Suprapubic skin (tissue), 4 donors: Measurements from ENCODE around the gene CPNE7. TPM values are rescaled to one million over a fixed set of nuclear protein-coding genes. Genes with fewer than 3 reads are reported as not detected.
"Not testable (repeated sequence)": the region's sequence is repeated elsewhere in the genome, so short reads cannot be mapped to it uniquely, and the experiment has no call there.

ENCODE experiments used
- DNase-seq, 2 donors: peaks; one replicate each; pipeline ENCODE4 v3.0.0-alpha.2; 2019; ENCODE audit warnings: low spot score in 2 of 2
- H3K27ac ChIP-seq: fragments of 200-600 bp; sonication (generic); one replicate; pipeline ENCODE4 v1.5.1; 2019
- H3K27me3 ChIP-seq: fragments of 200-600 bp; sonication (generic); one replicate; pipeline ENCODE4 v1.5.1; 2019
- H3K36me3 ChIP-seq: fragments of 200-600 bp; sonication (generic); one replicate; pipeline ENCODE4 v1.5.1; 2019
- H3K4me1 ChIP-seq: fragments of 200-600 bp; sonication (generic); one replicate; pipeline ENCODE4 v1.5.1; 2019
- H3K4me3 ChIP-seq: fragments of 200-600 bp; sonication (generic); one replicate; pipeline ENCODE4 v1.5.1; 2019; ENCODE audit warnings: mild to moderate bottlenecking
- H3K9me3 ChIP-seq: fragments of 200-600 bp; sonication (generic); one replicate; pipeline ENCODE4 v1.5.1; 2019
- EP300 ChIP-seq: sonication (generic); formaldehyde crosslinking; IDR thresholded peaks from one replicate; pipeline ENCODE4 v1.6.1; 2017; ENCODE audit warnings: antibody characterized with exemption
- POLR2A ChIP-seq, 2 donors: fragments of 450-650 bp; IDR thresholded peaks; one replicate each; pipeline ENCODE4 v1.6.1; 2017; ENCODE audit warnings: antibody characterized with exemption in 2 of 2, mild to moderate bottlenecking in 2 of 2, moderate library complexity in 2 of 2
- POLR2AphosphoS5 ChIP-seq, 3 donors: sonication (generic); formaldehyde crosslinking; IDR thresholded peaks; one replicate each; pipeline ENCODE4 v1.6.1; 2017; ENCODE audit warnings: antibody characterized with exemption in 3 of 3
- WGBS: methylation state at CpG from one replicate; pipeline ENCODE4 v1.1.5; 2018; 5-methylcytosine and 5-hydroxymethylcytosine counted together
- total RNA-seq, 4 donors: library from RNA; depleted of rRNA; stranded (reverse); fragments of >200 nt; gene quantifications; one replicate each; pipeline ENCODE4 v1.1.0, GENCODE V29; 2016
- TF ChIP-seq, protein P1 (sequence below), 2 donors: fragments of 200-600 bp in 1 of 2; fragments of 450-650 bp in 1 of 2; sonication (generic) in 1 of 2; IDR thresholded peaks; one replicate each; pipeline ENCODE4 v1.5.1; 2016 to 2019; ENCODE audit warnings: antibody characterized with exemption in 2 of 2, mild to moderate bottlenecking in 1 of 2, moderate library complexity in 1 of 2

The CPNE7 gene
- total RNA-seq, 4 donors from 2014 or later: 0.51 to 12.9 (median 2.9) TPM; not detected in 1

DNA sequence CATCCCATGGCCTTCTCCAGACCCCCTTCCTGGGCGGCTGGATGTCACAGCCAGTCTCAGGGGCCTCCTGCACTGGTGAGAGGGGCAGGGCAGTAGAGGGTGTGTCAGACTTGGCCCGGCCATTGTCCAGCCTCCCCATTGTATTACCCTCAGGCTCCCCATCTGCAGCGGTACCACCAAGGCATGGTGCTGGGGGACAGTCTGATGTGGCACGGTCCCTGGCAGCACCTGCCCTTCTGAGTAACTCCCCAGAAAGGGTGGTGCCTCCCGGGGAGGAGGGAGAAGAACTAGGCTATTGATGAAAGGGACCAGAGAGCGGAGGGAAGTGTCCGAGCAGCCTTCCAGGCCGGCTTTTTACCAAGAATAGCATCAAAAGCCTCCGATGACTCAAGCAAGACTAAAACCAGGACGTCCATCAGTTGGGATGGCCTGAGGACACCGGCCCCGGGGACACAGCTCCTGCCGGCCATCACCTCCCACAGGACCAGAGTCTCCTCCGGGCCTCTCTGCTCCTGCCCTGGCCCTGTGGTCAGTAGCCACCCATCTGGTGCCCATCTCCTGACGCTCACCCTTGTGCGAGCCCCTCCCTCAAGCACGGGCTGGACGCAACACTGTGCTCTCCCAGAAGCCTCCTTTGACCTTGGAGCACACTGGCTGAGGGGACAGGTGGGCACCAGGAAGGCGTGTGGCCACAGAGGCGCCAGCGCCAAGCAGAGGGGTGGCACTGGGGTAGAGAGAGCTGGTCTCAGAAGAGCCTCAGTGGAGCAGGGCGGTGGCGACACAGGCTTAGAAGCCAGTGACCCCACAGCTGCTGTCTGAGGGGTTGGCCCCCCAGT is 5.8 kb upstream of the CPNE7 start:
- peaks cover 30% of the 10 kb centered on the region for H3K4me1 ChIP-seq
- WGBS: 82% methylated on average over 12 of the region's 23 CpGs
- no peak overlapping the region for H3K4me3 ChIP-seq
- H3K36me3 ChIP-seq: no peaks in the 10 kb centered on the region
- peaks cover 29% of the 10 kb centered on the region for H3K27me3 ChIP-seq
- DNase-seq: no peak
- TF ChIP-seq, protein P1, sequence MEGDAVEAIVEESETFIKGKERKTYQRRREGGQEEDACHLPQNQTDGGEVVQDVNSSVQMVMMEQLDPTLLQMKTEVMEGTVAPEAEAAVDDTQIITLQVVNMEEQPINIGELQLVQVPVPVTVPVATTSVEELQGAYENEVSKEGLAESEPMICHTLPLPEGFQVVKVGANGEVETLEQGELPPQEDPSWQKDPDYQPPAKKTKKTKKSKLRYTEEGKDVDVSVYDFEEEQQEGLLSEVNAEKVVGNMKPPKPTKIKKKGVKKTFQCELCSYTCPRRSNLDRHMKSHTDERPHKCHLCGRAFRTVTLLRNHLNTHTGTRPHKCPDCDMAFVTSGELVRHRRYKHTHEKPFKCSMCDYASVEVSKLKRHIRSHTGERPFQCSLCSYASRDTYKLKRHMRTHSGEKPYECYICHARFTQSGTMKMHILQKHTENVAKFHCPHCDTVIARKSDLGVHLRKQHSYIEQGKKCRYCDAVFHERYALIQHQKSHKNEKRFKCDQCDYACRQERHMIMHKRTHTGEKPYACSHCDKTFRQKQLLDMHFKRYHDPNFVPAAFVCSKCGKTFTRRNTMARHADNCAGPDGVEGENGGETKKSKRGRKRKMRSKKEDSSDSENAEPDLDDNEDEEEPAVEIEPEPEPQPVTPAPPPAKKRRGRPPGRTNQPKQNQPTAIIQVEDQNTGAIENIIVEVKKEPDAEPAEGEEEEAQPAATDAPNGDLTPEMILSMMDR (IDR thresholded peaks at IDR 0.05): no peak
- TF ChIP-seq POLR2AphosphoS5 (IDR thresholded peaks at IDR 0.05): no peak
- TF ChIP-seq POLR2A (IDR thresholded peaks at IDR 0.05): no peak
- TF ChIP-seq EP300: no peak
- no peaks in the 10 kb centered on the region for H3K9me3 ChIP-seq
- no peak overlapping the region for H3K27ac ChIP-seq

DNA sequence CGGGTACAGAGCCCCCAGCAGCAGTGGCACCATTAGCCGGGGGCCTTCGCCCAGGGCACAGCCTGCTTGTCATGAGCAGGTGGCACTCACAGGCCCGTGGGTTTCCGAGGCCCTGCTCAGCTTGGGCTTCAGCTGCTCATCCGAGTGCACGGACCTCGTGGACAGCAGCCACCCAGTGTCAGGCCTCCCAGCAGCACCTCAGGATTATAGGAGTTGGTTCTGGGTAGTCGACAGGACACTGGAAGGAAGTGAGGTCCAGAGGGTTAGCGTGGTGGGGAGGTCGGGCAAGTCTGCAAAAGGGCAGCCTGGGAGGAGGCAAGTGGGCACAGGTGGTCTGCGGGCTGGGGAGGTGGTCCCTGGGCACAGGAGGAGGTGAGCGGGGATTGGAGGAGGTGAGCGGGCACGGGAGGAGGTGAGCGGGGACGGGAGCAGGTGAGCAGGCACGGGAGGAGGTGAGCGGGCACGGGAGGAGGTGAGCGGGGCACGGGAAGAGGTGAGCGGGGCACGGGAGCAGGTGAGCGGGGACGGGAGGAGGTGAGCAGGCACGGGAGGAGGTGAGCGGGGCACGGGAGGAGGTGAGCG is 5.1 kb upstream of the CPNE7 start:
- 83% methylated on average over 29 of the region's 30 CpGs for WGBS
- H3K36me3 ChIP-seq: no peaks in the 10 kb centered on the region
- peaks cover 36% of the 10 kb centered on the region for H3K27me3 ChIP-seq
- H3K9me3 ChIP-seq: no peaks in the 10 kb centered on the region
- TF ChIP-seq POLR2A (IDR thresholded peaks at IDR 0.05) (no peak), EP300 (no peak), POLR2AphosphoS5 (IDR thresholded peaks at IDR 0.05) (no peak)
- TF ChIP-seq, protein P1 (IDR thresholded peaks at IDR 0.05): no peak
- no peak for DNase-seq
- peaks cover 30% of the 10 kb centered on the region for H3K4me1 ChIP-seq
- no peak overlapping the region for H3K27ac ChIP-seq
- H3K4me3 ChIP-seq: no peak overlapping the region

DNA sequence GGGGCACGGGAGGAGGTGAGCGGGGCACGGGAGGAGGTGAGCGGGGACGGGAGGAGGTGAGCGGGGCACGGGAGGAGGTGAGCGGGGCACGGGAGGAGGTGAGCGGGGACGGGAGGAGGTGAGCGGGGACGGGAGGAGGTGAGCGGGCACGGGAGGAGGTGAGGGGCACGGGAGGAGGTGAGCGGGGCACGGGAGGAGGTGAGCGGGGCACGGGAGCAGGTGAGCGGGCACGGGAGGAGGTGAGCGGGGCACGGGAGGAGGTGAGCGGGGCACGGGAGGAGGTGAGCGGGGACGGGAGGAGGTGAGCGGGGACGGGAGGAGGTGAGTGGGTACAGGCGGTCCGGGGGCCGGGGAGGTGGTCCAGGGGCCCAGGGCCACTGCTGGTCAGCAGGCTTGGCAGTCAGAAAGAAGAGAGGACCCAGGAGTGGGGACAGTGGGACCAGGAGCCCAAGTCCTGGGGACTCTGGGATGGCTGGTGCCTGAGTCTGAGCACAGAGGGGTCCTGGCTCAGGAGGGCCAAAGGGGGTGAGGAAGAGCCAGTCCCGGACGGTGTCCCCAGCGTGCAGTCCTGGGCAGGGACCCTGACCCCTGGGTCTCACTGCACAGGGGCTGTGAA is 4.5 kb upstream of the CPNE7 start:
- H3K9me3 ChIP-seq, H3K27ac ChIP-seq, H3K36me3 ChIP-seq, H3K4me3 ChIP-seq, DNase-seq: not testable (repeated sequence)
- WGBS: 82% methylated on average over 36 of the region's 36 CpGs
- H3K4me1 ChIP-seq: peaks cover 30% of the 10 kb centered on the region
- peaks cover 43% of the 10 kb centered on the region for H3K27me3 ChIP-seq

DNA sequence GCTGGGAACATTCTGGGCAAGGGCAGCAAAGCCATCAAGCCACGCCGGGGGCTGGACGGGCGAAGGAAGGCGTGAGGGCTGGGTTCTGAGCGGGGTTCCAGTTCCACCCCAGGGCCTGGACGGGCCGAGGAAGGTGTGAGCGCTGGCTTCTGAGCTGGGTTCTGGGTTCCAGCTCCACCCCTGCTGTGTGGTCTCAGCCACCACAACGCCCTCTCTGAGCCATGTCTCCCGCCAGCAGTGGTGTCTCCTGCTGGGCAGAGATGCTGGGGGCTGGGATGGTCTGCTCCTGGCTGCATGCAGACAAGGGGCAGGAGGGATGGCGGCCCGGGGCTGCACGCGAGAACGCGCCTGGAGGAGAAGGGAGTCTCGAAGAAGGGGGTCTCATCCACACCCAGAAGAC is 3.9 kb upstream of the CPNE7 start:
- Histone ChIP-seq H3K4me3 (no peak overlapping the region), H3K36me3 (no peaks in the 10 kb centered on the region), H3K9me3 (no peaks in the 10 kb centered on the region), H3K27ac (no peak overlapping the region), H3K4me1 (peaks cover 30% of the 10 kb centered on the region), H3K27me3 (peaks cover 48% of the 10 kb centered on the region)
- 64% methylated on average over 5 of the region's 18 CpGs for WGBS
- TF ChIP-seq POLR2A (IDR thresholded peaks at IDR 0.05) (no peak), EP300 (no peak), POLR2AphosphoS5 (IDR thresholded peaks at IDR 0.05) (no peak)
- TF ChIP-seq, protein P1 (IDR thresholded peaks at IDR 0.05): no peak
- DNase-seq: no peak

DNA sequence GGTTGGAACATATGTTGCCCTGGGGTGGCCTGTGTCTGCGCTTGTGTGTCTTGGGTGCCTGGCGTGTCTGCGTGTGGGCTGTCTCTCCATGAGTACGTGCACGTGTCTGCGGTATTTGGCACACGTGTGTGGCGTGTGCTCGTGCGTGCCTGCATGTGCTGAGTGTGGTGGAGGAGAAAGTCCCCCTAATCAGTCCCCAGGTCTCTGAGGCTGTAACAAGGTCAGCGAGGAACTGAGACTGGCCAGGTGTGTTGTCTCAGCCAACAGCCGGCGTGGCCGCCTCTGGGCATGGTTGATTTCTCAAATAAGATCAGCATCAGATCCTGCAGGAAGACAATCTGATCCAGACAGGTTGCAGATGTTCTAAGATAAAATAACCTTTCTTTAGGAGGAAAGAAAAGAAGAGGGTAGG is 3.5 kb upstream of the CPNE7 start:
- TF ChIP-seq POLR2A (IDR thresholded peaks at IDR 0.05): no peak
- TF ChIP-seq POLR2AphosphoS5 (IDR thresholded peaks at IDR 0.05): no peak
- no peak for TF ChIP-seq EP300
- TF ChIP-seq, protein P1 (IDR thresholded peaks at IDR 0.05): no peak
- Histone ChIP-seq H3K4me3 (no peak overlapping the region), H3K4me1 (peaks cover 30% of the 10 kb centered on the region), H3K27me3 (peaks cover 53% of the 10 kb centered on the region), H3K27ac (no peak overlapping the region), H3K9me3 (no peaks in the 10 kb centered on the region), H3K36me3 (no peaks in the 10 kb centered on the region)
- WGBS: 28% methylated on average over 12 of the region's 14 CpGs
- DNase-seq: no peak
